Measurements from ENCODE around the gene UBD. TPM values are rescaled to one million over a fixed set of nuclear protein-coding genes. Genes with fewer than 3 reads are reported as not detected.

Gene UBD
- total RNA-seq, 2 donors from 2014 or later = not detected

DNA sequence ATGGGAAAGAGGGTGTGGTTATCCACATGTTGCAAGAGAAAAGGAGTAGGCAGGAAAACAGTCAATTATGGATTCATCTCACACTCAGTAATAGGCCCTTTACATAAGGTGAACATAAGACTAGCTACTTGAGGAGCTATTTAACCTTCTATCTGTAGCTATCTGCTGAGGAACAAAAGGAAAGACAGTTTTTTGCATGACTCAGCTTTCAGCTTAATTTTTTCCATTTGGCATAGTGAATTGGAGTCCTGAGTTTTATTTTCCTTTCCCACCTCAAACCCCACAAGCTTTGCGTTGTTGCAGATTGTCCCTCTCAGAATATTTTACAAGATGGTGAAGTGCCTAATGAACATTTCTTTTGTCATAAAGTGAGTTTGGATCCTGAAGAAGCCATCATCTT is 32.4 kb downstream of the UBD start:
- H3K27ac ChIP-seq = no peak overlapping the region
- H3K4me1 ChIP-seq = no peaks in the 10 kb centered on the region
- DNase-seq (ENCODE audit: low spot score) = no peak
- no peaks in the 10 kb centered on the region for H3K27me3 ChIP-seq
- TF ChIP-seq, protein P1, sequence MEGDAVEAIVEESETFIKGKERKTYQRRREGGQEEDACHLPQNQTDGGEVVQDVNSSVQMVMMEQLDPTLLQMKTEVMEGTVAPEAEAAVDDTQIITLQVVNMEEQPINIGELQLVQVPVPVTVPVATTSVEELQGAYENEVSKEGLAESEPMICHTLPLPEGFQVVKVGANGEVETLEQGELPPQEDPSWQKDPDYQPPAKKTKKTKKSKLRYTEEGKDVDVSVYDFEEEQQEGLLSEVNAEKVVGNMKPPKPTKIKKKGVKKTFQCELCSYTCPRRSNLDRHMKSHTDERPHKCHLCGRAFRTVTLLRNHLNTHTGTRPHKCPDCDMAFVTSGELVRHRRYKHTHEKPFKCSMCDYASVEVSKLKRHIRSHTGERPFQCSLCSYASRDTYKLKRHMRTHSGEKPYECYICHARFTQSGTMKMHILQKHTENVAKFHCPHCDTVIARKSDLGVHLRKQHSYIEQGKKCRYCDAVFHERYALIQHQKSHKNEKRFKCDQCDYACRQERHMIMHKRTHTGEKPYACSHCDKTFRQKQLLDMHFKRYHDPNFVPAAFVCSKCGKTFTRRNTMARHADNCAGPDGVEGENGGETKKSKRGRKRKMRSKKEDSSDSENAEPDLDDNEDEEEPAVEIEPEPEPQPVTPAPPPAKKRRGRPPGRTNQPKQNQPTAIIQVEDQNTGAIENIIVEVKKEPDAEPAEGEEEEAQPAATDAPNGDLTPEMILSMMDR (IDR thresholded peaks at IDR 0.05) = no peak
- H3K4me3 ChIP-seq = no peak overlapping the region
- no peaks in the 10 kb centered on the region for H3K9me3 ChIP-seq
- no peaks in the 10 kb centered on the region for H3K36me3 ChIP-seq

DNA sequence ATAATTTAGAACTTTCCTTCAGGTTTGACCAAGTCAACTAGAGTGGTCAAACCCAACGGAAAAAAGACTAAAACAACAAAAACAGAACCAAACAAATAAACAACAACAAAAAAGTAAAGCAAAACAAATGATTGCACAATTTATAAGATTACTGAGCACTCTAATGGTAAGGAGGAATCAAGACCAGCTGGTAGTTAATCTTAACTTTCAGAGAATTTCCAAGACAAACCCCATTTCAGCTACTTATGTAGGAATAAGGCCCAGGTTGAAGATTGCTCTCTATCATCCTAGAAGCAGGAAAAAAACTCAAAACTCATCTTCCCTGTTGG is 34.3 kb downstream of the UBD start:
- DNase-seq (ENCODE audit: low spot score) = no peak
- no peak overlapping the region for H3K27ac ChIP-seq
- TF ChIP-seq, protein P1 (IDR thresholded peaks at IDR 0.05) = no peak
- H3K9me3 ChIP-seq = no peaks in the 10 kb centered on the region
- no peaks in the 10 kb centered on the region for H3K36me3 ChIP-seq
- no peaks in the 10 kb centered on the region for H3K27me3 ChIP-seq
- no peak overlapping the region for H3K4me3 ChIP-seq
- no peaks in the 10 kb centered on the region for H3K4me1 ChIP-seq

DNA sequence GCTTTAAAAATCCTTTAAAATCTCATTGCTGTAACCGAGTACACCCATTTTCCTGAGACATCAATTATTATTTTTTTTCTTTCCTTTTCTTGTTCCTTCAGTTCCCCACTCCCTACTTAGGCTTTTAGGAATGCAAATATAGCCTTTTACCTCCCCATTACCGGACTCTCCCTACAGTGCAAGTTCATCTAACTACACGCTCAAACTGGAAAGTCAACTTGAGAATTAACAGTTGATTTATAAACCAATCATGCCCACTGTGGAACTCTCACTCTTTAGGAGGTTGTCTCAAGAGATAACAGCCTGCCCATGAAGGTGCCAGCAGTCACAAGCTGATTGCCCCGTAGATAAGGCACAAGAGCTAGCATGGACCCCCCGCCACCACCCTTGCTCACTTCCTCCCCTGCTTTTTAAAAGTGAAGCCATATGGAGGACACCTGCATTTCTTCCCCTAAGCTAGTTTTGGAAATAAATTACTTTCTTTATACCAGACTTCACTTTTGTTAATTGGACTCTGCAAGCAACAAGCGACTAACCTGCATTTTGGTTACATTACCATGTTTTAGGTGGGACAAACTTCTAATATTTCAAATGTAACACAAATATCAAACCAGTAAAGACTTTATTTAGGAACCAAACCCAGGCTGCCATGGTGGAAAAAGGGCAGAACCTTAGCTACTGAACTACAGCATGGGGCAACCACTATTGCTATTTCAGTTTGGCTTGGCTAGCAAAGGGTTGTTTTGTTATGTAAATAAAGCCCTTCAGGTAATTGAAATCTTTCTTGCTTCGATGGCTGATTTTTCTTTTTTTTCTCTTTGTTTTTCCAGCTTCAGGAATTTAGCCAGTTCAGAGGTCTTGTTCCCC is 34.9 kb downstream of the UBD start:
- no peak overlapping the region for H3K27ac ChIP-seq
- TF ChIP-seq, protein P1 (IDR thresholded peaks at IDR 0.05) = no peak
- H3K9me3 ChIP-seq = no peaks in the 10 kb centered on the region
- H3K4me1 ChIP-seq = no peaks in the 10 kb centered on the region
- H3K36me3 ChIP-seq = no peaks in the 10 kb centered on the region
- H3K27me3 ChIP-seq = no peaks in the 10 kb centered on the region
- no peak for DNase-seq (ENCODE audit: low spot score)
- H3K4me3 ChIP-seq = no peak overlapping the region

DNA sequence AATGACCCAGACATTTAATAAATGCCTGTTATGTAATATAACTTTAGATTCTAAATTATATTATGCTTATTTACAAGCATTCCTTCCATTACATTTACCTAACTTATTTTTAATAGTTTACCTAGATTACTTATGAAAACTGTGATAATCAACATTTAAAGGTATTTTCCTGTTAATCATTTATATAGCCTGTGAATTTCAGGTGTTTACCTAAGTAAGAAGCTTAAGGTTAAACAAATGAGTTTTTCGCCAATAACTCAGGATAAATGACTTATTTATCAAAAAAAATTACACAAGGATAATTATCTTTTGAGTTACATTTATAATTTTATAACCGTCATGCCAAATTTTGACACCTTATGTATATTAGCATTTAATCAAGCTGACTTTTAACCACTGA is 35.5 kb downstream of the UBD start:
- Histone ChIP-seq H3K27me3 (no peaks in the 10 kb centered on the region), H3K27ac (no peak overlapping the region), H3K9me3 (no peaks in the 10 kb centered on the region), H3K36me3 (no peaks in the 10 kb centered on the region), H3K4me1 (no peaks in the 10 kb centered on the region), H3K4me3 (no peak overlapping the region)
- TF ChIP-seq, protein P1 (IDR thresholded peaks at IDR 0.05) = no peak
- no peak for DNase-seq (ENCODE audit: low spot score)

DNA sequence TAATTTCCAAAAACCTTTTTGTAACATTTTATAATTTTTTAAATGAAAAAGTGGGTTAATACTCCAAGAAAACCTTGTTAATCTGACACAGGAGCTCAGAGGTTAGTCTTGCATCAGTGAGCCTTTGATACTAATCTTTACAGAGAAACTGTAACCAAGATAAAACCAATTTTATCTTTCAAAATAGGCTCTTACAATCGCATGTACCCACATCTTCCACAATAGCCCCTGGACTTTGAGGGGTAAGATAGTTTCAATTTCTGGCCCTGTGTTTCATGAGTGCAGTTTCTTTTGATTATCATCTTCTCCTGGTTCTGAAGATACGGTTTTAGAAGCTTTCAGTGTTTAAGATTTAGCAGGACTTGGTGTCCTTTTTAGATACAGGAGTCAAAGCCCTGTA is 37.3 kb downstream of the UBD start:
- H3K4me1 ChIP-seq = no peaks in the 10 kb centered on the region
- DNase-seq (ENCODE audit: low spot score) = no peak
- TF ChIP-seq, protein P1 (IDR thresholded peaks at IDR 0.05) = no peak
- H3K27me3 ChIP-seq = no peaks in the 10 kb centered on the region
- H3K27ac ChIP-seq = no peak overlapping the region
- no peak overlapping the region for H3K4me3 ChIP-seq
- no peaks in the 10 kb centered on the region for H3K36me3 ChIP-seq
- H3K9me3 ChIP-seq = no peaks in the 10 kb centered on the region

All from right atrium auricular region (tissue), 2 donors.